GM21717 (cell line): ENCODE data around the gene SETX.
"Not testable (repeated sequence)": the region's sequence is repeated elsewhere in the genome, so short reads cannot be mapped to it uniquely, and the experiment has no call there.

Experiments used
- ATAC-seq: cut with Tn5 transposase; IDR thresholded peaks from one replicate; pipeline ENCODE4 v1.9.1; 2021; ENCODE audit warnings: mild to moderate bottlenecking, moderate library complexity; ENCODE audit not compliant: unreplicated experiment

SETX gene, protein sequence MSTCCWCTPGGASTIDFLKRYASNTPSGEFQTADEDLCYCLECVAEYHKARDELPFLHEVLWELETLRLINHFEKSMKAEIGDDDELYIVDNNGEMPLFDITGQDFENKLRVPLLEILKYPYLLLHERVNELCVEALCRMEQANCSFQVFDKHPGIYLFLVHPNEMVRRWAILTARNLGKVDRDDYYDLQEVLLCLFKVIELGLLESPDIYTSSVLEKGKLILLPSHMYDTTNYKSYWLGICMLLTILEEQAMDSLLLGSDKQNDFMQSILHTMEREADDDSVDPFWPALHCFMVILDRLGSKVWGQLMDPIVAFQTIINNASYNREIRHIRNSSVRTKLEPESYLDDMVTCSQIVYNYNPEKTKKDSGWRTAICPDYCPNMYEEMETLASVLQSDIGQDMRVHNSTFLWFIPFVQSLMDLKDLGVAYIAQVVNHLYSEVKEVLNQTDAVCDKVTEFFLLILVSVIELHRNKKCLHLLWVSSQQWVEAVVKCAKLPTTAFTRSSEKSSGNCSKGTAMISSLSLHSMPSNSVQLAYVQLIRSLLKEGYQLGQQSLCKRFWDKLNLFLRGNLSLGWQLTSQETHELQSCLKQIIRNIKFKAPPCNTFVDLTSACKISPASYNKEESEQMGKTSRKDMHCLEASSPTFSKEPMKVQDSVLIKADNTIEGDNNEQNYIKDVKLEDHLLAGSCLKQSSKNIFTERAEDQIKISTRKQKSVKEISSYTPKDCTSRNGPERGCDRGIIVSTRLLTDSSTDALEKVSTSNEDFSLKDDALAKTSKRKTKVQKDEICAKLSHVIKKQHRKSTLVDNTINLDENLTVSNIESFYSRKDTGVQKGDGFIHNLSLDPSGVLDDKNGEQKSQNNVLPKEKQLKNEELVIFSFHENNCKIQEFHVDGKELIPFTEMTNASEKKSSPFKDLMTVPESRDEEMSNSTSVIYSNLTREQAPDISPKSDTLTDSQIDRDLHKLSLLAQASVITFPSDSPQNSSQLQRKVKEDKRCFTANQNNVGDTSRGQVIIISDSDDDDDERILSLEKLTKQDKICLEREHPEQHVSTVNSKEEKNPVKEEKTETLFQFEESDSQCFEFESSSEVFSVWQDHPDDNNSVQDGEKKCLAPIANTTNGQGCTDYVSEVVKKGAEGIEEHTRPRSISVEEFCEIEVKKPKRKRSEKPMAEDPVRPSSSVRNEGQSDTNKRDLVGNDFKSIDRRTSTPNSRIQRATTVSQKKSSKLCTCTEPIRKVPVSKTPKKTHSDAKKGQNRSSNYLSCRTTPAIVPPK (N-terminal part only)

DNA sequence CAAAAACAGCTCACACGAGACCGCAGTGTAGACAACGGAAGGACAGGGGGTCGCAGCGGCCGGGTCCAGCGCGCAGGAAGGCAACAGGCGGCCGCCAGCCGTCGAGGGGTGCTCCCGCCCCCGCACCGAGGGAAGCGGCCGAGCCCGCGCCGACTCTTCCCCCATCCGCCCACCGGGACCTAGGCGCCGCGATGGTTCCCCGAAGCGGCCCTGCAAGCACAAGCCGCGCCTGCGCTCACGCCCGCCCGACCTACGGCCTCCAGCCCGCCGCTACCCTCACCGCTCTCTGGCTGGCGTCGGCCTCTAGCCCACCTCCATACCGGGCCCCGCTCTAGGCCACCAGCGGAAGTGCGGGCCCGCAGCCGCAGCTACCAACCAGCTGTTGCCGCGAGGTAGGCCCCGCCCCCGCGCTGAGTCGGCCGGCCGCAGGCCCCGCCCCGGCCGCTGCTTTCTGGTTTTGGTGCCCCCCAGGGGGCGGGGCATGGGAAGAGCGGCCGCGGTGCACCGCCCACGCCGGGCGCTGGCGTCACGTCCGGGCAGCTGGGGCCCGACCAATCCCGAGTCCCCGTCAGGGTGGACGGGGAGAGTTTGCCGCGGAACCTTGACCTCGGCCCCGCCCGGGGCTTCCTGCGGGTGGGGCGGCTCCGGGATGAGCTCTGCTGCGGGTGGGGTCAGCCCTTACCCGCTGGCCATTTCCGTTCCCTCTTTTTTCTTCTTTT is at the start of gene SETX:
Gene SETX, minus strand, starts transcription at position 350 of the 719 bp plus-strand sequence. CDS start 5,558 bp downstream, outside the sequence.
- ATAC-seq: peak; percentile 72

DNA sequence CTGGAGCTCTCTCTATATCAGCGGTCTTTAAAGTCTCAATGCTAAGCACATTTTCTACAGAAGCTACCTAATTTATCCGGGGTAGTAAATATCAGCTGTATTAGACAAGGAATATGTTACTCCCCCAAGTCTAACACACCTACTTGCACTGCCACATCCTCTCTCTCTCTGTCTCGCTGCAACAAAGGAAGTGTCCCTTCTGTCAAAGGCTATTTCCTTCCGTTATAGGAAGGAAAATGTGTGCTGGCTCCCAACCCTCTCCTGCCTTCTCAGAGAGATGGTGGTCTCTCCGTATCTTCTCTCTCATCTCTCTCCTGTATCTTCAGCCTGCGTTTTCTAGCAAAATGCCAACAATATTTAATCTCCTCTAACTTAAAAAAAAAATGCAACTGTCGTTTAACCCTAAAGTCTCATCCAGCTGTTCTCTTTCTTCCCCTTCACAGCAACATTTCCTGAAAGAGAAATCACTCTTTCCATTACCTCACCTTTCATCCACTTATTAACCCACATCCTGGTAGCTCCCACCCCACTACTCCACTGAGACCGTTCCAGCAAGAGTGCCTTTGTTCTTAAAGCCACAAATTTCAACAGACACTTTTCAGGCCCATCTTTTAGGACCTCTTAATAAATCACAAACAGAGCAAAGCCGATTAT is 49.6 kb upstream of the SETX start:
- ATAC-seq: no peak

DNA sequence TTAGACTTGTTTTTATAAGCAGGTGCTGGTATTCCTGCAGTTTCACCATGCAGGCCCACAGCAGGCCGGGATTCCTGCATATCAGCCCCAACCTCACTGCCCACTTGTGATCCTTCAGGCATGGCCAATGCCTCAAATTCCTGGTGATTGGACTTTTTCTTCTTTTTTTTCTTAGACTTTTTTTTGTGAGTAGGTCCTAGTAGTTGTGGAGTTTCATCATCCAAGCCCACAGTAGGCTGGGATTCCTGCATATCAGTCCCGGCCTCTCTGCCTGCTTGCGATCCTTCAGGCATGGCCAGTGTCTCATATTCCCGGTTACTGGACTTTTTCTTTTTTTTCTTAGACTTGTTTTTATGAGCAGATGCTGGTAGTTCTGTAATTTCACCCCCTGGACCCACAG is 47.0 kb upstream of the SETX start:
- ATAC-seq: no peak

DNA sequence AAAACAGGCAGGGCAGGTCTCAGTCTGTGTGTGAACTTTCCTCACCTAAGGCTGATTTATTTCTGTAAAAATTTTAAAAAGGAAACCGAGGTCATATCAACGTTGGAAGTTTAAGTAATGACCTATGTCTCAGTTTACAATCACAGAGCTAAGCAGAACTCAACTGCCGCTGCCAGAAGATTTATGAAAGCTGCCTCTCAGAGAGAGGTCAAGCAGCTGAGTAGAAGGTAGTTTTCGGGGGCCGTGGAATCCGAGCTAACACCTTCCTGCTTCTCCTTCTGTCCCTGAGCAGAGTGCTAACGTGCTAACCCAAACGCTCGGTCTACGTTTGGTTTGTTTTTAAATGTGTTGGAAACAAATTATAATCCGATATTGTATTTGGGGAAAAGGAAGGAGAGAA is 40.8 kb upstream of the SETX start:
- no peak for ATAC-seq

DNA sequence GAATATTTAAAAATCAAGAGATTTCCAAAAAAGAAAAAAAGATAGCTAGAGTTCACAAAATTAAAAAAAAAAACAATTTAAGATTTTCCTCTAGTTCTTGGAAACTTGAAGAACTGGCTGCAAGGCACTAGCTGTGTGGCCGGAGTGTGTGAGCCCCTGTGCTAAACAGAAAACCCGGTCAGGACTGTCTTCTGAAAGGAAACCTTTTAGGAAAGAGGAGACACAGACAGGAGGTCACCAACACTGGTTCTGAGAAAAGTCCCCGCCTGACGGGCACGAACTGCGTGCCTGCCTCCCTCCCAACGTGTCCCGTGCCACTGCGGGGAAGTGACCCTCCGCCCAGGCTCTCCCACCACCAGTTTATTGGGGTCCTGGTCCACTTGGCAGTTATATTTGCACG is 36.7 kb upstream of the SETX start:
- no peak for ATAC-seq

DNA sequence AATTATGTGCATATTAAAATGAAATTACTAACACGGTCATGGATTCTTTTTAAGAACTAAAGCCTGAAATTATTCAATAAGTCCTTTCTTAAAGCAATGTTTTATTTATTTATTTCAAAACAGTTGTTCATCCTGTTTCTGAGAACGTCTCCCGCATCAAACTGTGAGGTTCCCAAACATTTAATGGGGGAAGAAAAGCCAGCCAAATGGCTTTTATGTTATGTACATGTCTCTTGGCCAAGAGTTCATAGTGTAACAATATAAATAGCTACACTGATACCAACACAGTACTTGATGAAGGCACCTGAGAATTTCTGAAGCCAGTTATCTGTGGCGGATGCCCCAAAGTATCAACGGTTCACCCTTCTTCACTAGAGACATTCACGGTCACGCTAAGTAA is 36.2 kb upstream of the SETX start:
- ATAC-seq: no peak

DNA sequence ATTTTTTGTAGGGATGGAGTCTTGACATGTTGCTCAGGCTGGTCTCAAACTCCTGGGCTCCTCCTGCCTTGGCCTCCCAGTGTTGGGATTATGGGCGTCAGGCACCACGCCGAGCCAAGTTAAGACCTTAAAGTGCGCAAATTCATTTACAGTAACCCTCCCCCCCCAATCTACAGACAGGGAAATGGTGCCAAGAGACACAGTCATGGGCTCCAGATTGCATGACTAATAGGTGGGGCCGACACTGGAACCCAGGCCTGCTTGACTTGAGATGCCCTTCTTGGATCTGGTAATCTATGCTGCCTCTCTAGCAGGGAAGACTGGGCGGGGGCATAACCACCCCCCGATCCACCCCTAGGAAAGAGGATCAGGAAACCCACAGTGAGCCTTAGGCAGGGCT is 32.3 kb upstream of the SETX start:
- ATAC-seq: no peak

DNA sequence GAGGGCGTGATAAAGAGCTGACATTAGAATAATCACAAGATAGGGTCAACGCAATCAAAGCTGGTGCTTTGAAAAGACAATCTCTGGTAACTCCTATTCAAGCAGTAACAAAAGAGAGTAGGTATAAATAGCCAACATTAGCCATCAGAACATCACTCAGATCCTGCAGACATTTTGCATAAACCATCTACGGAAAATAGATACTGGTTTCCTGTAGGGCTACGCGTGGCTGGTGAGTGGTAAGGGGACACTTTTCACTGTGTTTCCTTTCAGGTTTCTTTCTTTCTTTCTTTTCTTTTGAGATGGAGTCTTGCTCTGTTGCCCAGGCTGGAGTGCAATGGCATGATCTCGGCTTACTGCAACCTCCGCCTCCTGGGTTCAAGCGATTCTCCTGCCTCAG is 29.6 kb upstream of the SETX start:
- peak; percentile 38 for ATAC-seq

DNA sequence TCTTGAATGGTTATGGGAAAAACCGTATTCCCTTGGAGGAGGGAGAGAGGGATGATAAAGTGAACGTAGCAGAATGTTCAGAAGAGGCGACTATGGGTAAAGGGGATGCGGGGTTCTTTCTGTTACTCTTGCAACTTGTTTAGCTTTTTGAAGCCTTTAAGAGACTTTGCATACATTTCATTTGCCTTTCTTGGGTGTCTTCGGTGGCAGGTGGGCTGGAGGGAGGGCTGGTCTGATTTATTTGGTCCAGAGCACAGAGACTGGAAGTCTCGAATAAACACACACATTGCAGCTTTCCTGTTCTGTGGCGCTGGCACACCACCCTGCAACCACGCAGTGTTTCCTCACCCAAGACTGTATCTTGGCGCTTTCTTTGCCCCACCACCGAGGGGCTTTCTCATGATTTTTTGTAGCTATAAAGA is 28.7 kb upstream of the SETX start:
- ATAC-seq: no peak

DNA sequence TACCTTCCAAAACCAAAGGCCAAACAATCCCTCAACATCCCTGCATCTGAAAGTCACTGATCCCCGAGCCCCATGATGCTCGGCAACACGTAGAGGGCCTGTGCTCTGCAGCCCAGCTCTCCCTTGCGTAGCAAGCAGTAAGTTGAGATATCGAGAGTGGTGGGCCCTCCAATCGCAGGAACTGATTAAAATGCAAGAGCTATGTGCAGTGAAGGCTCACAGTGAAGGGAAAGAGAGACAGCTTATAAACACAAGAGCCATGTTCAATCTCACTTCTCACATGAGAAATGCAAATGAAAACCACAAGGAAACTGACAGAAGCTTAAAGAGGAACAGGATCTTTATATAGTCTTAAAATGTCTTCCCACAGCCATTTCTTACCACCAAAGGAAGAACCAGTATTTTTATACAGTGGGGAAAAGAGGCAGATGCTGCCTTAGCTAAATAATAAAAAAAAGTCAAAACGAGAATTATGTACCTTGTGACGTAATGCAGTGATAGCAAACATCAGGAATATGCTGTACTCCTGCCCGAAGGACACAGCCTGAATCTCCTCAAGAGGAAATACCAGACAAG is 27.3 kb upstream of the SETX start:
- ATAC-seq: peak; percentile 51

DNA sequence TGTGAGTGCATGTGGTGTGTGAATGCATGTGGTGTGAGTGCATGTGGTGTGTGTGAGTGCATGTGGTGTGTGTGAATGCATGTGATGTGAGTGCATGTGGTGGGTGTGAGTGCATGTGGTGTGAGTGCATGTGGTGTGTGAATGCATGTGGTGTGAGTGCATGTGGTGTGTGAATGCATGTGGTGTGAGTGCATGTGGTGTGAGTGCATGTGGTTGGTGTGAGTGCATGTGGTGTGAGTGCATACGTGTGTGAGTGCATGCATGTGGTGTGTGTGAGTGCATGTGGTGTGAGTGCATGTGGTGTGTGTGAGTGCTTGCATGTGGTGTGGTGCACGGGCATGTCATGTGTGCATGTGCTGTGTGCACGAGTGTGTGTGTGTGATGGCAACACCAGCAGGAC is 23.6 kb upstream of the SETX start:
- not testable (repeated sequence) for ATAC-seq

DNA sequence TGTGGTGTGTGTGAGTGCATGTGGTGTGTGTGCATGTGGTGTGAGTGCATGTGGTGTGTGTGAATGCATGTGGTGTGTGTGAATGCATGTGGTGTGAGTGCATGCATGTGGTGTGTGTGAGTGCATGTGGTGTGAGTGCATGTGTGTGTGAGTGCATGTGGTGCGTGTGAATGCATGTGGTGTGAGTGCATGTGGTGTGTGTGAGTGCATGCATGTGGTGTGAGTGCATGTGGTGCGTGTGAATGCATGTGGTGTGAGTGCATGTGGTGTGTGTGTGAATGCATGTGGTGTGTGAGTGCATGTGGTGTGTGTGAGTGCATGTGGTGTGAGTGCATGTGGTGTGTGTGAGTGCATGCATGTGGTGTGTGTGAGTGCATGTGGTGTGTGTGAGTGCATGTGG is 23.0 kb upstream of the SETX start:
- not testable (repeated sequence) for ATAC-seq

DNA sequence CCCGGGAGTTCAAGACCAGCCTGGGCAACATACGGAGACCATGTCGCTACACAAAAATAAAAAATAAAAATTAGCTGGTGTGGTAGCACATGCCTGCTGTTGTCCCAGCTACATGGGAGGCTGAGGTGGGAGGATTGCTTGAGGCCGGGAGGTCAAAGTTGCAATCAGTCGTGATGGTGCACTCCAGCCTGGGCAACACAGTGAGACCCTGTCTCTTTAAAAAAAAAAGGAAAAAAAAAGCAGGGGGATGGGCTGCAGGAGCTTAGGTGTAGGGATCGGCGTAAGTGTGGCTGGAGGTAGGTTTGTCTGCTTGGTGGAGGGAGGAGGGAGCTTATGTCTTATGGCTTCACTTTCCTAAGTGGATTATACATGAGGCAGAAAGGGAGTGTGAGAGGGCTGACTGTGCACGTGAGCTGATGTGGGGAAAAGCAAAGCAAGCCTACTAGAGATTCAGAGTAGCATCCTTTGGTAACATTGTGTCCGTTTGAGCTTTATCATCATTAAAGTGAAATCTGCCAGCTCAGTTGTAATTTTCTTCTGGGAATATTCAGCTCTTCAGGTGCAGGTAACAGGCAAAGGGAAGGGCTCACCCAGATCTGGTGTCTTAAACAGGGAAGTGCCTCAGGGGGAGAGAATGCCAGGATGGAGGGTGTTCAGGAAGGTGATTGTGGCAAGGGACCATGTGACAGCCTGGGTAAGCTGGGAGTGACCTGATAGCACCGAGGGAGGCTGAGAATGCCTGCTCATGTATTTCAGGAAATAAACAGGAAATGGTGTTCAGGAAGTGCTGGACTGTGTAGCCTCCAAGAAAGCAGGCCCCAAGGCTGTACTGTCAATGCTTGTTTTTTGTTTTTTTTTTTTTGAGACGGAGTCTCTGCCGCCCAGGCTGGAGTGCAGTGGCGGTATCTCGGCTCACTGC is 17.6 kb upstream of the SETX start:
- no peak for ATAC-seq

DNA sequence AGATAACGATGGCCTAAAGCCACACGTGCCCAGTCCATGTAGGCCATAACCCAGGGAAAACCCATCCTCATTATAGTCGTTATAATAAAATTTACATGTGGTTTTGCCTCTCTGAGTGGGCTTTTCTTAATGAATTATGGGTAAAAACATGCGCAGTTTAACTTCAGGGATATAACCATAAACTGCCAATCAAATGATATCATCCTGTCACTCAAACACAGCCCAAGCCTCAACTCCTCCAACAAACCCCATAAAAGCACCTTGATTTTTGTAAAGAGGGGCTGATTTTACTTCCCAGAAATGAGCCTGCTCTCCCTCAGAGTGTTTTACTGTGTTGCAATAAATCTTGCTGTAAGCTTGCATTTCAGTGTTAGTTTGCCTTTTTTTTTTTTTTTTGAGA is 15.8 kb upstream of the SETX start:
- ATAC-seq: no peak

DNA sequence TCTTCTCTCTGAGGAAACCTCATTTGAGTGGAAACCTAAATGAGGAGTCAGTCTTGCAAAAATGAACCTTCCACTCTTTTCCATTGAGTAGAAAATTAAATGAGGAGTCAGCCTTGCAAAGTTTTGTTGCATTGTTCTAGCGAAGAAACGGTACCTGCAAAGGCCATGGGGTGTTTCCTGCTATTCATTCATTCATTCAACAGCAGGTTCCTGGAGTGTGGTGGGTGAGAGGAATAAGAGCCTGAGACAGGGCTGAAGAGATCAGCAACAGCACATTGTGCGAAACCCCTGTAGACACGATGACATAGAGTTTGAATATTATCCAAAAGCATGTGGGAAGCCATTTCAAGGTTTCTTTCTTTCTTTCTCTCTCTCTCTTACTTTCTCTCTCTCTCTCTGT is 14.6 kb upstream of the SETX start:
- ATAC-seq: no peak

DNA sequence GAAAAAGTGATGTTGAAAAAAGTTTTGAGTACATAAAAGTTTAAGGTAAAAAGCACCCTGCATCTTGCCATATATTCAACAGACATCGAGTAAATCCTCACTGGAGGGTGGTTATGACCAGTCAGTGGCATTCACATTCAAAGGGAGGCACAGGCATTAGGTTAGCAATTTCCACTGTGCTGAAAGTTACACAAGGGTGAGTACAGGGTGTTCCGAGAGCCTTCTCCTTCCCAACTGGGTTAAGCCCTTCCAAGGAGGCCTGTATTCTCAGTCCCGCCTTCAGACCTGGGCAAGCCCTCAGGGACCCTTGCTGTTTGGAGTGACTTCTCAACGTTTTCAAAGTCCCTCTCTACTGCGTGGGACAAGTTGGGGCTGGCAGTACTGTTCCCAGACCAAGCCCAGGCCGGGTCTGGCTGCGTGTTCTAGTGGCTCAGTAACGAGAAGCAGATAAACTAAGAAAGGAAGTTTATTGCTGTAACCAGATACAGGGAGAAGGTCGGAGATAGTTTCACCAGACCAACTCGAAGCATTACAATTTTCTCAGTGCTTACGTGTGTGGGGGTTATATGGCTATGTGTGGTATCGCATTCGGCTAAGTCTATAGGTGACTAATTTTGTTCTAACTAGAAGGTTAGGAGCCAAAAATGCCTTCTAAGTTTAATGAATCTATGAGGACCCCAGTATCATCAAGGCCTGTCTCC is 13.0 kb upstream of the SETX start:
- ATAC-seq: no peak

DNA sequence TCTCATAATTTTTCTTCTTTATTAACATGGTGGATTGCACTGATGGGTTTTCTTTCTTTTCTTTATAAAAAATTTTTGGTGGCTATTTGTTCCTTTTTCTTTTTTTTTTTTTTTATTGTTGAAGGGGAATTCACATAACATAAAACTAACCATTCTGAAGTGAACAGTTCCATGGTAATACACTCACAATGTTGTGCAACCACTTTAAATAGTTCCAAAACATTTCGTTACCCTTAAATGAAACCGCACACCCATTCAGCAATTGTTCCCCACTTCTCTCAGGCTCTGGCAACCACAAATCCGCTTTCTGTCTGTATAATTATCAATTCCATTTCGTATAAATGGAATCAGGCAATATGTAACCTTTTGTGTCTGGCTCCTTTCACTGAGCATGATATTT is 11.7 kb upstream of the SETX start:
- ATAC-seq: no peak

DNA sequence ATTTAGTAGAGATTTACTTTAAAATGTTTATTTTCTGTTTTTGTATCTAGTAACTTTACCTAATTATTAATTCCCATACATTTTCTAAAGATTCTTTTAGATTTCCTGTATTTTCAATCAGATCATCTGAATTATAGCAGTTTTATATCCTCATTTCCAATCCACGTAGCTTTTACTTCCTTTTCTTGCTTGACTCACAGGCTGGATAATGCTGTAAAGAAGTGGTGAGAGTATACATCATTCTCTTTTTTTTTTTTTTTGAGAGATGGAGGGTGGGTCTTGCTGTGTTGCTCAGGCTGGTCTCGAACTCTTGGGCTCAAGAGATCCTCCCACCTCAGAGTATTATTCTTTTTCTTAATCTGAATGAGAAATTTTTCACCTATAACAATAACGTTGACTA is 11.2 kb upstream of the SETX start:
- no peak for ATAC-seq
